WTC11 (cell line): ENCODE results near the gene COPS3. TPM values are rescaled to one million over a fixed set of nuclear protein-coding genes. Genes with fewer than 3 reads are reported as not detected.

Source experiments
- ATAC-seq: fragments of 200-7000 bp; cut with Tn5 transposase; 2 replicates; pipeline ENCODE4 v1.10.0; 2021; ENCODE audit warnings: mild to moderate bottlenecking, moderate library complexity
- CTCF ChIA-PET: fragments of 300-600 bp; sonication (Branson Sonifier 250); formaldehyde crosslinking; loops from one replicate; lab custom pipeline; 2021; ENCODE audit warnings: antibody characterized with exemption; lab: Charles Lee
- POLR2A ChIA-PET: fragments of 350-600 bp; sonication (Branson Sonifier 250); formaldehyde crosslinking; loops from one replicate; lab custom pipeline; 2021; ENCODE audit warnings: antibody characterized with exemption; lab: Charles Lee
- DNase-seq: peaks from one replicate; pipeline ENCODE4 v3.0.0; 2021; ENCODE audit warnings: low spot score
- H3K27ac Mint-ChIP-seq: 2 replicates; pipeline ENCODE4 v1.8.0; 2021; ENCODE audit warnings: mixed read lengths
- H3K27me3 Mint-ChIP-seq: 2 replicates; pipeline ENCODE4 v1.8.0; 2021; ENCODE audit warnings: low read depth, mild to moderate bottlenecking, moderate library complexity, mixed read lengths
- H3K36me3 Mint-ChIP-seq: 2 replicates; pipeline ENCODE4 v1.8.0; 2021; ENCODE audit warnings: mixed read lengths
- H3K4me1 Mint-ChIP-seq: 2 replicates; pipeline ENCODE4 v1.8.0; 2022; ENCODE audit warnings: mixed read lengths
- H3K4me3 Mint-ChIP-seq: 2 replicates; pipeline ENCODE4 v1.8.0; 2021; ENCODE audit warnings: mild to moderate bottlenecking, moderate library complexity, mixed read lengths
- H3K9me3 Mint-ChIP-seq: 2 replicates; pipeline ENCODE4 v1.8.0; 2021; ENCODE audit warnings: mixed read lengths
- ATF2 ChIP-seq: sonication (generic); formaldehyde crosslinking; IDR thresholded peaks from 2 replicates; pipeline ENCODE4 v1.8.1; 2022; ENCODE audit warnings: low read depth, missing genetic modification reagents, borderline replicate concordance
- CREB1 ChIP-seq: sonication (generic); formaldehyde crosslinking; IDR thresholded peaks from 2 replicates; pipeline ENCODE4 v1.8.0; 2023; ENCODE audit warnings: mild to moderate bottlenecking, missing genetic modification reagents
- E2F4 ChIP-seq: sonication (generic); formaldehyde crosslinking; IDR thresholded peaks from 2 replicates; pipeline ENCODE4 v1.8.1; 2022; ENCODE audit warnings: low read depth, mild to moderate bottlenecking, moderate library complexity, missing genetic modification reagents, borderline replicate concordance
- ELF4 ChIP-seq: sonication (generic); formaldehyde crosslinking; IDR thresholded peaks from 2 replicates; pipeline ENCODE4 v1.8.1; 2022; ENCODE audit warnings: low read depth, mild to moderate bottlenecking, moderate library complexity, missing genetic modification reagents
- FOXJ3 ChIP-seq: sonication (generic); formaldehyde crosslinking; IDR thresholded peaks from 2 replicates; pipeline ENCODE4 v1.9.0; 2021; ENCODE audit warnings: missing genetic modification reagents, mild to moderate bottlenecking, borderline replicate concordance
- GABPB1 ChIP-seq: sonication (generic); formaldehyde crosslinking; IDR thresholded peaks from 2 replicates; pipeline ENCODE4 v1.8.1; 2023; ENCODE audit warnings: mild to moderate bottlenecking, missing genetic modification reagents
- JAZF1 ChIP-seq: fragments of 250-450 bp; sonication (Bioruptor Pico); IDR thresholded peaks from 2 replicates; pipeline ENCODE4 v1.9.0; 2021; ENCODE audit warnings: moderate library complexity, mild to moderate bottlenecking, inconsistent platforms
- SMAD4 ChIP-seq: sonication (generic); formaldehyde crosslinking; IDR thresholded peaks from 2 replicates; pipeline ENCODE4 v1.8.0; 2022; ENCODE audit warnings: mild to moderate bottlenecking, missing genetic modification reagents
- TEAD1 ChIP-seq: sonication (generic); formaldehyde crosslinking; IDR thresholded peaks from 2 replicates; pipeline ENCODE4 v1.8.0; 2022; ENCODE audit warnings: mild to moderate bottlenecking, missing genetic modification reagents
- ZNF219 ChIP-seq: sonication (generic); formaldehyde crosslinking; IDR thresholded peaks from 2 replicates; pipeline ENCODE4 v1.8.0; 2023; ENCODE audit warnings: missing genetic modification reagents, mild to moderate bottlenecking, borderline replicate concordance
- ZNF671 ChIP-seq: fragments of 250-450 bp; sonication (Bioruptor Pico); IDR thresholded peaks from 2 replicates; pipeline ENCODE4 v1.8.0; 2021; ENCODE audit warnings: mild to moderate bottlenecking
- ZSCAN18 ChIP-seq: fragments of 250-450 bp; sonication (Bioruptor Pico); IDR thresholded peaks from 2 replicates; pipeline ENCODE4 v2.1.2; 2022; ENCODE audit warnings: mild to moderate bottlenecking, moderate library complexity
- total RNA-seq: library from RNA; stranded (reverse); gene quantifications from 3 replicates; pipeline ENCODE4 v1.2.3, GENCODE V29; 2021
- TF ChIP-seq, protein P1 (sequence below): fragments of 250-450 bp; sonication (Bioruptor Pico); IDR thresholded peaks from 2 replicates; pipeline ENCODE4 v1.9.0; 2021; ENCODE audit warnings: mild to moderate bottlenecking
- TF ChIP-seq, protein P2 (sequence below): fragments of 200-600 bp; IDR thresholded peaks from 2 replicates; pipeline ENCODE4 v1.8.0; 2022; ENCODE audit warnings: antibody characterized with exemption
- TF ChIP-seq, protein P3 (sequence below): sonication (generic); formaldehyde crosslinking; IDR thresholded peaks from 2 replicates; pipeline ENCODE4 v1.8.0; 2023; ENCODE audit warnings: missing genetic modification reagents

COPS3 gene
- total RNA-seq, 1 experiment from 2014 or later, result 78.3 TPM

GRCh38 chr17:17223736-17224135, 57.3 kb downstream of the COPS3 start (continued):
- no peak for TF ChIP-seq ZNF219 (CRISPR knock-in tag)

GRCh38 chr17:17221329-17221728, 59.7 kb downstream of the COPS3 start:
- POLR2A ChIA-PET, result no interaction called here
- Mint-ChIP-seq H3K27me3 (no peaks in the 10 kb centered on the region), H3K9me3 (no peaks in the 10 kb centered on the region), H3K36me3 (peaks cover 77% of the 10 kb centered on the region), H3K4me3 (no peak overlapping the region), H3K4me1 (no peaks in the 10 kb centered on the region), H3K27ac (peak overlapping the region; percentile 57; the same call in 1 of the 2 replicates)
- ATAC-seq, result no peak
- no peak for TF ChIP-seq CREB1 (CRISPR knock-in tag)
- TF ChIP-seq TEAD1 (CRISPR knock-in tag), result no peak
- TF ChIP-seq, protein P1, sequence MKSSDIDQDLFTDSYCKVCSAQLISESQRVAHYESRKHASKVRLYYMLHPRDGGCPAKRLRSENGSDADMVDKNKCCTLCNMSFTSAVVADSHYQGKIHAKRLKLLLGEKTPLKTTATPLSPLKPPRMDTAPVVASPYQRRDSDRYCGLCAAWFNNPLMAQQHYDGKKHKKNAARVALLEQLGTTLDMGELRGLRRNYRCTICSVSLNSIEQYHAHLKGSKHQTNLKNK (CRISPR knock-in tag), result no peak
- no peak for TF ChIP-seq ATF2 (CRISPR knock-in tag)
- DNase-seq, result no peak
- CTCF ChIA-PET, result interaction anchor here (0.5 to 1.2 kb wide), 4 partner anchors 48 to 79 kb away, joined by 3 to 5 read pairs (median 3); no protein-coding TSS in a partner anchor

DNA sequence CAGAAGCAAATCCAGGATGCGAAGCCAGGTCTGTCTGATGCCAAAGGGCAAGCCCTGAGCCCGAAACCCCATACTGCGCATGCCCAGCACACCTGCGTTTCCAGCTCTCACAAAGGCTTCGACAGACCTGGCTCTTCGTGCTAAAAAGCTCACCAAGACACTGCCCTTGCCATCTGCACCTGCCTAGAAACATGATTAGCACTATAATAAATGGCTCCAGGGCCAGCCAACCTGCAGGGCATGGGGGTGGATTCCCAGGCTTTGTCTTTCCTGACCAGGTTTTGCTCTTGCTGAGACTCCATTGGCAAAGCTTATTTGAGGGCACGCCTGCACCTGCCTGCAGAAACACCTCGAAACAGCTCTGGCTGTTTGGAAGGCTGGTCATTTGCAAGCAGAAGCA, 60.5 kb downstream of the COPS3 start:
- TF ChIP-seq FOXJ3, result no peak
- no peak for TF ChIP-seq SMAD4 (CRISPR knock-in tag)
- TF ChIP-seq ZNF671 (CRISPR knock-in tag), result no peak
- no peak for TF ChIP-seq ATF2 (CRISPR knock-in tag)
- no peak for TF ChIP-seq GABPB1 (CRISPR knock-in tag)
- TF ChIP-seq ZSCAN18 (CRISPR knock-in tag), result no peak
- TF ChIP-seq, protein P2, sequence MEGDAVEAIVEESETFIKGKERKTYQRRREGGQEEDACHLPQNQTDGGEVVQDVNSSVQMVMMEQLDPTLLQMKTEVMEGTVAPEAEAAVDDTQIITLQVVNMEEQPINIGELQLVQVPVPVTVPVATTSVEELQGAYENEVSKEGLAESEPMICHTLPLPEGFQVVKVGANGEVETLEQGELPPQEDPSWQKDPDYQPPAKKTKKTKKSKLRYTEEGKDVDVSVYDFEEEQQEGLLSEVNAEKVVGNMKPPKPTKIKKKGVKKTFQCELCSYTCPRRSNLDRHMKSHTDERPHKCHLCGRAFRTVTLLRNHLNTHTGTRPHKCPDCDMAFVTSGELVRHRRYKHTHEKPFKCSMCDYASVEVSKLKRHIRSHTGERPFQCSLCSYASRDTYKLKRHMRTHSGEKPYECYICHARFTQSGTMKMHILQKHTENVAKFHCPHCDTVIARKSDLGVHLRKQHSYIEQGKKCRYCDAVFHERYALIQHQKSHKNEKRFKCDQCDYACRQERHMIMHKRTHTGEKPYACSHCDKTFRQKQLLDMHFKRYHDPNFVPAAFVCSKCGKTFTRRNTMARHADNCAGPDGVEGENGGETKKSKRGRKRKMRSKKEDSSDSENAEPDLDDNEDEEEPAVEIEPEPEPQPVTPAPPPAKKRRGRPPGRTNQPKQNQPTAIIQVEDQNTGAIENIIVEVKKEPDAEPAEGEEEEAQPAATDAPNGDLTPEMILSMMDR, result no peak
- TF ChIP-seq CREB1 (CRISPR knock-in tag), result no peak
- TF ChIP-seq ELF4, result no peak
- no peak for TF ChIP-seq JAZF1 (CRISPR knock-in tag)
- TF ChIP-seq E2F4, result no peak
- TF ChIP-seq, protein P3, sequence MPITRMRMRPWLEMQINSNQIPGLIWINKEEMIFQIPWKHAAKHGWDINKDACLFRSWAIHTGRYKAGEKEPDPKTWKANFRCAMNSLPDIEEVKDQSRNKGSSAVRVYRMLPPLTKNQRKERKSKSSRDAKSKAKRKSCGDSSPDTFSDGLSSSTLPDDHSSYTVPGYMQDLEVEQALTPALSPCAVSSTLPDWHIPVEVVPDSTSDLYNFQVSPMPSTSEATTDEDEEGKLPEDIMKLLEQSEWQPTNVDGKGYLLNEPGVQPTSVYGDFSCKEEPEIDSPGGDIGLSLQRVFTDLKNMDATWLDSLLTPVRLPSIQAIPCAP (CRISPR knock-in tag), result no peak
- no peak overlapping the region for H3K4me3 Mint-ChIP-seq
- peaks cover 73% of the 10 kb centered on the region for H3K36me3 Mint-ChIP-seq
- H3K27ac Mint-ChIP-seq, result 0 out of 2 replicates have a peak overlapping the region, but pooled peaks have one; percentile 57
- no peaks in the 10 kb centered on the region for H3K4me1 Mint-ChIP-seq
- POLR2A ChIA-PET, result no interaction called here
- H3K9me3 Mint-ChIP-seq, result no peaks in the 10 kb centered on the region
- CTCF ChIA-PET, result interaction anchor here (1.0 to 1.1 kb wide), 2 partner anchors 49 to 78 kb away, joined by 3 to 5 read pairs; no protein-coding TSS in a partner anchor
- DNase-seq (no peak), ATAC-seq (no peak)
- H3K27me3 Mint-ChIP-seq, result no peaks in the 10 kb centered on the region
